HepG2 (cell line): ENCODE data around the gene ZNF217. TPM values are rescaled to one million over a fixed set of nuclear protein-coding genes. Genes with fewer than 3 reads are reported as not detected.

Experiments used
- ATAC-seq: fragments of 200-7000 bp; cut with Tn5 transposase; 3 replicates; pipeline ENCODE4 v1.9.1; 2020; ENCODE audit warnings: mild to moderate bottlenecking, moderate library complexity
- BruUV-seq: library from RNA; stranded (reverse); fragments of 400-500 nt; replicated peaks from 2 replicates; lab custom pipeline; 2021; lab: Mats Ljungman, UMichigan
- CTCF ChIA-PET: fragments of 300-600 bp; formaldehyde crosslinking; extraction: SDS; loops from one replicate; lab custom pipeline; 2021; ENCODE audit warnings: low total read pairs, inconsistent platforms, low intra/inter-chr PET ratio; lab: Yijun Ruan, JAX
- POLR2A ChIA-PET: fragments of 350-600 bp; sonication (Branson Sonifier 250); formaldehyde crosslinking; loops from one replicate; lab custom pipeline; 2020; ENCODE audit warnings: antibody characterized with exemption, inconsistent platforms; lab: Yijun Ruan, JAX
- DNase-seq: peaks from one replicate; pipeline ENCODE4 v3.0.0-alpha.2; 2015; ENCODE audit warnings: low spot score
- FAIRE-seq: peaks from 3 replicates; lab custom pipeline; 2011; peaks lifted over from hg19 to GRCh38; lab: Jason Lieb, UNC
- H2AFZ ChIP-seq: one replicate; pipeline ENCODE4 v1.6.1; 2011; ENCODE audit warnings: low read length, inconsistent platforms
- H3K27ac ChIP-seq: fragments of 300-600 bp; 3 replicates; pipeline ENCODE4 v1.8.0; 2011; ENCODE audit warnings: mixed run types, mild to moderate bottlenecking, mixed read lengths, low read length, inconsistent platforms; ENCODE audit not compliant: insufficient read depth; ENCODE audit errors: extremely low read length
- H3K27me3 ChIP-seq, 2 experiments: fragments of 200-600 bp in 1 of 2; 2 replicates in 1 of 2; 3 replicates in 1 of 2; pipeline versions ENCODE4 v1.6.0 to v1.8.0; 2011; ENCODE audit warnings: low read length in 2 of 2, mild to moderate bottlenecking in 2 of 2, moderate library complexity in 2 of 2, inconsistent platforms in 1 of 2; ENCODE audit not compliant: insufficient read depth in 2 of 2, control insufficient read depth in 1 of 2
- H3K36me3 ChIP-seq, 2 experiments: fragments of 200-600 bp in 1 of 2; replicated peaks in 1 of 2; 2 replicates in 1 of 2; 3 replicates in 1 of 2; pipeline versions ENCODE4 v1.5.1 to v1.8.0; 2011; ENCODE audit warnings: low read length in 2 of 2, inconsistent platforms in 1 of 2; ENCODE audit not compliant: insufficient read depth in 2 of 2, control insufficient read depth in 1 of 2
- H3K4me1 ChIP-seq: 2 replicates; pipeline ENCODE4 v1.5.1; 2012; ENCODE audit warnings: low read length, inconsistent platforms; ENCODE audit not compliant: insufficient read depth
- H3K4me2 ChIP-seq: 2 replicates; pipeline ENCODE4 v1.6.0; 2011; ENCODE audit warnings: low read depth, low read length, inconsistent platforms
- H3K4me3 ChIP-seq, 3 experiments: fragments of 200-600 bp in 1 of 3; sonication (generic), shearing (Covaris generic) in 1 of 3; replicated peaks in 1 of 3; 2 replicates each; pipeline ENCODE4 v1.5.1; 2011 to 2016; ENCODE audit warnings: low read length in 3 of 3, inconsistent platforms in 2 of 3, low read depth in 2 of 3, mild to moderate bottlenecking in 2 of 3, control low read depth in 1 of 3, mixed read lengths in 1 of 3; ENCODE audit not compliant: insufficient read depth in 1 of 3
- H3K79me2 ChIP-seq: one replicate; pipeline ENCODE4 v1.6.1; 2011; ENCODE audit warnings: low read length, inconsistent platforms; ENCODE audit not compliant: insufficient read depth
- H3K9ac ChIP-seq: 2 replicates; pipeline ENCODE4 v1.6.0; 2011; ENCODE audit warnings: mild to moderate bottlenecking, low read depth, low read length, inconsistent platforms; ENCODE audit not compliant: insufficient read depth
- H3K9me3 ChIP-seq: 2 replicates; pipeline ENCODE4 v1.5.1; 2012; ENCODE audit warnings: mild to moderate bottlenecking, low read length
- H4K20me1 ChIP-seq: 2 replicates; pipeline ENCODE4 v1.6.0; 2011; ENCODE audit warnings: inconsistent platforms, mild to moderate bottlenecking, low read length, moderate library complexity; ENCODE audit not compliant: insufficient read depth
- KLF13 ChIP-seq: sonication (generic); formaldehyde crosslinking; IDR thresholded peaks from 2 replicates; pipeline ENCODE4 v1.4.0; 2020; ENCODE audit warnings: mild to moderate bottlenecking, missing genetic modification reagents
- KLF6 ChIP-seq: IDR thresholded peaks from 2 replicates; pipeline ENCODE4 v1.8.0; 2016; ENCODE audit warnings: missing biosample characterization, missing genetic modification reagents
- PAF1 ChIP-seq: IDR thresholded peaks from 2 replicates; pipeline ENCODE4 v1.6.1; 2016; ENCODE audit warnings: missing genetic modification reagents, missing compliant biosample characterization
- RCOR2 ChIP-seq: IDR thresholded peaks from 2 replicates; pipeline ENCODE4 v1.6.1; 2016; ENCODE audit warnings: missing biosample characterization, missing genetic modification reagents
- REL ChIP-seq: sonication (generic); formaldehyde crosslinking; conservative IDR thresholded peaks from 2 replicates; pipeline ENCODE4 v1.8.0; 2022; ENCODE audit warnings: mild to moderate bottlenecking, missing genetic modification reagents, moderate library complexity
- SMARCC2 ChIP-seq: fragments of 450-650 bp; IDR thresholded peaks from 2 replicates; pipeline ENCODE4 v1.6.1; 2017; ENCODE audit warnings: antibody characterized with exemption, mild to moderate bottlenecking
- SP1 ChIP-seq, 2 experiments: fragments of 450-650 bp in 1 of 2; sonication (generic) in 1 of 2; formaldehyde crosslinking in 1 of 2; IDR thresholded peaks; 2 replicates each; pipeline versions ENCODE4 v1.4.0 to v1.6.1; 2016 to 2020; ENCODE audit warnings: missing genetic modification reagents in 1 of 2
- ZNF121 ChIP-seq: sonication (generic); formaldehyde crosslinking; IDR thresholded peaks from 2 replicates; pipeline ENCODE4 v1.5.0; 2020; ENCODE audit warnings: mild to moderate bottlenecking, missing genetic modification reagents
- ZNF468 ChIP-seq: sonication (generic); formaldehyde crosslinking; IDR thresholded peaks from 2 replicates; pipeline ENCODE4 v1.8.0; 2022; ENCODE audit warnings: mild to moderate bottlenecking, moderate library complexity, missing genetic modification reagents
- ZNF496 ChIP-seq: sonication (generic); formaldehyde crosslinking; IDR thresholded peaks from 2 replicates; pipeline ENCODE4 v1.8.1; 2023; ENCODE audit warnings: mild to moderate bottlenecking, moderate library complexity, missing genetic modification reagents; ENCODE audit not compliant: insufficient replicate concordance
- ZNF574 ChIP-seq: sonication (generic); formaldehyde crosslinking; IDR thresholded peaks from 2 replicates; pipeline ENCODE4 v1.4.0; 2020; ENCODE audit warnings: missing genetic modification reagents
- WGBS: methylation state at CpG from one replicate; pipeline ENCODE4 v1.1.6; 2017; ENCODE audit warnings: low lambda C conversion rate; 5-methylcytosine and 5-hydroxymethylcytosine counted together
- in situ Hi-C: cut with HindIII; loops from 2 replicates; pipeline ENCODE4 v1.10.0; 2017; ENCODE audit warnings: low pct_unique_long_range_greater_than_20kb; ENCODE audit not compliant: extremely low pct_ligation_motif_present
- intact Hi-C: fragments of 100-400 bp; cut with micrococcal nuclease; formaldehyde crosslinking; loops from one replicate; pipeline ENCODE4 v1.10.0; 2022; ENCODE audit not compliant: unreplicated experiment
- polyA plus RNA-seq, 8 experiments: library from polyadenylated mRNA; depleted of rRNA in 3 of 8; stranded (reverse) in 7 of 8; unstranded in 1 of 8; fragments of >200 nt; fragmentation: Illumina TruSeq in 4 of 8; extraction: Trizol in 4 of 8; gene quantifications; 2 replicates each; pipeline versions ENCODE4 v1.2.1 to v1.2.3, GENCODE V29; 2011 to 2016; ENCODE audit warnings: low read depth in 4 of 8, missing spikeins in 1 of 8, mixed read lengths in 1 of 8; ENCODE audit not compliant: insufficient read depth in 1 of 8
- total RNA-seq, 5 experiments: library from RNA; depleted of rRNA; stranded (reverse); fragments of >200 nt; fragmentation: Illumina TruSeq; extraction: Trizol; gene quantifications; 2 replicates each; pipeline ENCODE4 v1.2.3, GENCODE V29; 2016; ENCODE audit warnings: low read depth in 1 of 5
- TF ChIP-seq, protein P1 (sequence below): sonication (generic); formaldehyde crosslinking; IDR thresholded peaks from 2 replicates; pipeline ENCODE4 v1.4.0; 2020; ENCODE audit warnings: mild to moderate bottlenecking, missing genetic modification reagents, borderline replicate concordance

The ZNF217 gene
- total and polyA plus RNA-seq, 2 of the 13 experiments (the other 11 are each of a cell fraction or from before 2014, with no cell fraction given) = 22.3 to 29.8 TPM

DNA sequence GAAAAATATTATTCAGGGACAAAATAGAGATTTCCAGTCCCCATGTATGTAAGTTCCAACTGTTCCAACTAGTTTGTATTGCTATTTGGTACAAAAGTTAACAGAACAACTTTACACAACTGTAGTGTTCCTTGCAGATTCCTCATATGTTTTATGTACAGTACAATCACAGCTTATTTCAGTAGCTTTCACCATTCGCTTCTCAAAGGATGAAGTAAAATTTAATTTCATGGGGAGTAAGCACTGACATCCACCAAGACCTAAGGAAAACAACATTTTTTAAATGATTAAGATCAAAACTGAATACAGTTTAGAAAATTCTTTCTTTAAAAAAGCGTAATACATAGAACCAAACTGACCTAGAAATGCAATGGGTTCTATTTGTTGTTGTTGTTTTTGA is 24.6 kb downstream of the ZNF217 start:
- 94% methylated on average over 2 of the region's 2 CpGs for WGBS

DNA sequence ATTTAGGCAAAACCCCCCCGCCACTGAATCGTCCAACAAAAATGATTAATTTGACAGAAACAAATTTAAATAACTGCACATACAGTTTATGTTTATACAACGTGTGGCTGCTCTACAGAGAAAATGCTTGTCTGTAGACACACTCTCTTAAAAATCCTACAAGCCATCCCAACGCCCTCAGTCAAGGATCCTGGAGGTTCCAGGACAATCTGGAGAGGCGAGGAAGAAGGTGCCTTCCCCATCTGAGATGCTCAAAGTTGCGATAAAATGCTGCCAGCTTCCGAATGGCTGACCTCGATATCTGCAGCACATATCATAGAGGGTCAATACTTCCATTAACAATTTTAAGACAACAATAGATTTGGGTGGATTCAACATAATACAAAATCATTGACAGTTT is 25.3 kb downstream of the ZNF217 start:
- FAIRE-seq (no peak), DNase-seq (no peak), ATAC-seq (no peak)
- 99% methylated on average over 8 of the region's 8 CpGs for WGBS
- peaks cover 24% of the 10 kb centered on the region for H4K20me1 ChIP-seq
- ChIA-PET CTCF (no interaction called here), POLR2A (no interaction called here)
- no TSS peak for BruUV-seq
- peaks cover 39% of the 10 kb centered on the region for H3K79me2 ChIP-seq
- intact Hi-C loops (no loop called here), in situ Hi-C loops (no loop called here)
- peaks cover 6% of the 10 kb centered on the region for H3K4me1 ChIP-seq
- no peaks in the 10 kb centered on the region for H3K9me3 ChIP-seq
- H3K4me3 ChIP-seq = no peak overlapping the region
- H3K27me3 ChIP-seq = no peaks in the 10 kb centered on the region
- no peak overlapping the region for H3K9ac ChIP-seq
- no peak overlapping the region for H3K27ac ChIP-seq
- H3K36me3 ChIP-seq = peaks cover 37 to 76% of the 10 kb centered on the region in 2 experiments
- H3K4me2 ChIP-seq = no peak overlapping the region
- no peak overlapping the region for H2AFZ ChIP-seq
- TF ChIP-seq ZNF468 (CRISPR knock-in tag) (no peak), KLF13 (CRISPR knock-in tag) (no peak), ZNF496 (no peak), KLF6 (CRISPR knock-in tag) (no peak), SP1 (IDR thresholded peaks at IDR 0.05) (no peak), SP1 (CRISPR knock-in tag; IDR thresholded peaks at IDR 0.05) (no peak), RCOR2 (no peak), ZNF121 (CRISPR knock-in tag) (no peak), ZNF574 (no peak)
- TF ChIP-seq, protein P1, sequence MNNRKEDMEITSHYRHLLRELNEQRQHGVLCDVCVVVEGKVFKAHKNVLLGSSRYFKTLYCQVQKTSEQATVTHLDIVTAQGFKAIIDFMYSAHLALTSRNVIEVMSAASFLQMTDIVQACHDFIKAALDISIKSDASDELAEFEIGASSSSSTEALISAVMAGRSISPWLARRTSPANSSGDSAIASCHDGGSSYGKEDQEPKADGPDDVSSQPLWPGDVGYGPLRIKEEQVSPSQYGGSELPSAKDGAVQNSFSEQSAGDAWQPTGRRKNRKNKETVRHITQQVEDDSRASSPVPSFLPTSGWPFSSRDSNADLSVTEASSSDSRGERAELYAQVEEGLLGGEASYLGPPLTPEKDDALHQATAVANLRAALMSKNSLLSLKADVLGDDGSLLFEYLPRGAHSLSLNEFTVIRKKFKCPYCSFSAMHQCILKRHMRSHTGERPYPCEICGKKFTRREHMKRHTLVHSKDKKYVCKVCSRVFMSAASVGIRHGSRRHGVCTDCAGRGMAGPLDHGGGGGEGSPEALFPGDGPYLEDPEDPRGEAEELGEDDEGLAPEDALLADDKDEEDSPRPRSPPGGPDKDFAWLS (CRISPR knock-in tag) = no peak

More for the DNA sequence above, 24.6 kb downstream of the ZNF217 start:
- peaks cover 45% of the 10 kb centered on the region for H3K79me2 ChIP-seq
- H3K4me3 ChIP-seq = no peak overlapping the region
- H3K4me2 ChIP-seq = no peak overlapping the region
- FAIRE-seq = no peak
- no peaks in the 10 kb centered on the region for H3K9me3 ChIP-seq
- BruUV-seq = no TSS peak
- intact Hi-C loops (no loop called here), in situ Hi-C loops (no loop called here)
- ChIA-PET POLR2A (interaction anchor here (1.0 to 1.5 kb wide), 2 partner anchors 347 to 349 kb away, joined by 3 to 5 read pairs; no protein-coding TSS in a partner anchor), CTCF (no interaction called here)
- no peak overlapping the region for H3K27ac ChIP-seq
- no peak for DNase-seq
- H2AFZ ChIP-seq = no peak overlapping the region
- peaks cover 41 to 82% of the 10 kb centered on the region in 2 experiments for H3K36me3 ChIP-seq
- no peak overlapping the region for H3K9ac ChIP-seq
- ATAC-seq = no peak
- peaks cover 25% of the 10 kb centered on the region for H4K20me1 ChIP-seq
- no peaks in the 10 kb centered on the region for H3K27me3 ChIP-seq
- H3K4me1 ChIP-seq = peaks cover under 1% of the 10 kb centered on the region; the same call in 1 of the 2 replicates
- TF ChIP-seq SMARCC2 (no peak), PAF1 (CRISPR knock-in tag) (0 out of 2 replicates have a peak, but pooled peaks have one; percentile 34), REL (CRISPR knock-in tag) (0 out of 2 replicates have a peak, but pooled peaks have one; percentile 47)
